HepG2 (cell line): ENCODE results near the gene PSMG4. TPM values are rescaled to one million over a fixed set of nuclear protein-coding genes. Genes with fewer than 3 reads are reported as not detected.

ENCODE experiments used
- ATAC-seq: fragments of 200-7000 bp; cut with Tn5 transposase; 3 replicates; pipeline ENCODE4 v1.9.1; 2020; ENCODE audit warnings: mild to moderate bottlenecking, moderate library complexity
- BruUV-seq: library from RNA; stranded (reverse); fragments of 400-500 nt; replicated peaks from 2 replicates; lab custom pipeline; 2021; lab: Mats Ljungman, UMichigan
- CTCF ChIA-PET: fragments of 300-600 bp; formaldehyde crosslinking; extraction: SDS; loops from one replicate; lab custom pipeline; 2021; ENCODE audit warnings: low total read pairs, inconsistent platforms, low intra/inter-chr PET ratio; lab: Yijun Ruan, JAX
- POLR2A ChIA-PET: fragments of 350-600 bp; sonication (Branson Sonifier 250); formaldehyde crosslinking; loops from one replicate; lab custom pipeline; 2020; ENCODE audit warnings: antibody characterized with exemption, inconsistent platforms; lab: Yijun Ruan, JAX
- DNase-seq: peaks from one replicate; pipeline ENCODE4 v3.0.0-alpha.2; 2015; ENCODE audit warnings: low spot score
- FAIRE-seq: peaks from 3 replicates; lab custom pipeline; 2011; peaks lifted over from hg19 to GRCh38; lab: Jason Lieb, UNC
- H2AFZ ChIP-seq: one replicate; pipeline ENCODE4 v1.6.1; 2011; ENCODE audit warnings: low read length, inconsistent platforms
- H3K27ac ChIP-seq: fragments of 300-600 bp; 3 replicates; pipeline ENCODE4 v1.8.0; 2011; ENCODE audit warnings: mixed run types, mild to moderate bottlenecking, mixed read lengths, low read length, inconsistent platforms; ENCODE audit not compliant: insufficient read depth; ENCODE audit errors: extremely low read length
- H3K27me3 ChIP-seq, 2 experiments: fragments of 200-600 bp in 1 of 2; 2 replicates in 1 of 2; 3 replicates in 1 of 2; pipeline versions ENCODE4 v1.6.0 to v1.8.0; 2011; ENCODE audit warnings: low read length in 2 of 2, mild to moderate bottlenecking in 2 of 2, moderate library complexity in 2 of 2, inconsistent platforms in 1 of 2; ENCODE audit not compliant: insufficient read depth in 2 of 2, control insufficient read depth in 1 of 2
- H3K36me3 ChIP-seq, 2 experiments: fragments of 200-600 bp in 1 of 2; replicated peaks in 1 of 2; 2 replicates in 1 of 2; 3 replicates in 1 of 2; pipeline versions ENCODE4 v1.5.1 to v1.8.0; 2011; ENCODE audit warnings: low read length in 2 of 2, inconsistent platforms in 1 of 2; ENCODE audit not compliant: insufficient read depth in 2 of 2, control insufficient read depth in 1 of 2
- H3K4me1 ChIP-seq: 2 replicates; pipeline ENCODE4 v1.5.1; 2012; ENCODE audit warnings: low read length, inconsistent platforms; ENCODE audit not compliant: insufficient read depth
- H3K4me2 ChIP-seq: 2 replicates; pipeline ENCODE4 v1.6.0; 2011; ENCODE audit warnings: low read depth, low read length, inconsistent platforms
- H3K4me3 ChIP-seq, 3 experiments: fragments of 200-600 bp in 1 of 3; sonication (generic), shearing (Covaris generic) in 1 of 3; replicated peaks in 1 of 3; 2 replicates each; pipeline ENCODE4 v1.5.1; 2011 to 2016; ENCODE audit warnings: low read length in 3 of 3, inconsistent platforms in 2 of 3, low read depth in 2 of 3, mild to moderate bottlenecking in 2 of 3, control low read depth in 1 of 3, mixed read lengths in 1 of 3; ENCODE audit not compliant: insufficient read depth in 1 of 3
- H3K79me2 ChIP-seq: one replicate; pipeline ENCODE4 v1.6.1; 2011; ENCODE audit warnings: low read length, inconsistent platforms; ENCODE audit not compliant: insufficient read depth
- H3K9ac ChIP-seq: 2 replicates; pipeline ENCODE4 v1.6.0; 2011; ENCODE audit warnings: mild to moderate bottlenecking, low read depth, low read length, inconsistent platforms; ENCODE audit not compliant: insufficient read depth
- H3K9me3 ChIP-seq: 2 replicates; pipeline ENCODE4 v1.5.1; 2012; ENCODE audit warnings: mild to moderate bottlenecking, low read length
- H4K20me1 ChIP-seq: 2 replicates; pipeline ENCODE4 v1.6.0; 2011; ENCODE audit warnings: inconsistent platforms, mild to moderate bottlenecking, low read length, moderate library complexity; ENCODE audit not compliant: insufficient read depth
- CBX5 ChIP-seq: sonication (generic); formaldehyde crosslinking; IDR thresholded peaks from 2 replicates; pipeline ENCODE4 v1.4.0; 2020; ENCODE audit warnings: missing genetic modification reagents, borderline replicate concordance
- CTCF ChIP-seq: sonication (generic); formaldehyde crosslinking; IDR thresholded peaks from 2 replicates; pipeline ENCODE4 v1.5.0; 2020; ENCODE audit warnings: mild to moderate bottlenecking, missing genetic modification reagents, moderate library complexity
- DMAP1 ChIP-seq: IDR thresholded peaks from 2 replicates; pipeline ENCODE4 v1.6.1; 2016
- HMGXB3 ChIP-seq: sonication (generic); formaldehyde crosslinking; IDR thresholded peaks from 2 replicates; pipeline ENCODE4 v1.4.0; 2020; ENCODE audit warnings: missing genetic modification reagents, borderline replicate concordance
- PAF1 ChIP-seq: IDR thresholded peaks from 2 replicates; pipeline ENCODE4 v1.6.1; 2016; ENCODE audit warnings: missing genetic modification reagents, missing compliant biosample characterization
- RCOR2 ChIP-seq: IDR thresholded peaks from 2 replicates; pipeline ENCODE4 v1.6.1; 2016; ENCODE audit warnings: missing biosample characterization, missing genetic modification reagents
- SIN3A ChIP-seq: IDR thresholded peaks from 2 replicates; pipeline ENCODE4 v1.6.1; 2011; ENCODE audit warnings: low read depth, mild to moderate bottlenecking, control low read depth, low read length, borderline replicate concordance
- ZNF501 ChIP-seq: sonication (generic); formaldehyde crosslinking; IDR thresholded peaks from 2 replicates; pipeline ENCODE4 v1.5.1; 2020; ENCODE audit warnings: mild to moderate bottlenecking, moderate library complexity, missing genetic modification reagents
- ZNF724P ChIP-seq: sonication (generic); formaldehyde crosslinking; IDR thresholded peaks from 2 replicates; pipeline ENCODE4 v1.8.0; 2022; ENCODE audit warnings: missing genetic modification reagents, borderline replicate concordance
- WGBS: methylation state at CpG from one replicate; pipeline ENCODE4 v1.1.6; 2017; ENCODE audit warnings: low lambda C conversion rate; 5-methylcytosine and 5-hydroxymethylcytosine counted together
- in situ Hi-C: cut with HindIII; loops from 2 replicates; pipeline ENCODE4 v1.10.0; 2017; ENCODE audit warnings: low pct_unique_long_range_greater_than_20kb; ENCODE audit not compliant: extremely low pct_ligation_motif_present
- intact Hi-C: fragments of 100-400 bp; cut with micrococcal nuclease; formaldehyde crosslinking; loops from one replicate; pipeline ENCODE4 v1.10.0; 2022; ENCODE audit not compliant: unreplicated experiment
- polyA plus RNA-seq, 8 experiments: library from polyadenylated mRNA; depleted of rRNA in 3 of 8; stranded (reverse) in 7 of 8; unstranded in 1 of 8; fragments of >200 nt; fragmentation: Illumina TruSeq in 4 of 8; extraction: Trizol in 4 of 8; gene quantifications; 2 replicates each; pipeline versions ENCODE4 v1.2.1 to v1.2.3, GENCODE V29; 2011 to 2016; ENCODE audit warnings: low read depth in 4 of 8, missing spikeins in 1 of 8, mixed read lengths in 1 of 8; ENCODE audit not compliant: insufficient read depth in 1 of 8
- total RNA-seq, 5 experiments: library from RNA; depleted of rRNA; stranded (reverse); fragments of >200 nt; fragmentation: Illumina TruSeq; extraction: Trizol; gene quantifications; 2 replicates each; pipeline ENCODE4 v1.2.3, GENCODE V29; 2016; ENCODE audit warnings: low read depth in 1 of 5

The PSMG4 gene
- total and polyA plus RNA-seq, 2 of the 13 experiments (the other 11 are each of a cell fraction or from before 2014, with no cell fraction given), result 28.5 to 32.8 TPM

GRCh38 chr6:3244003-3244831 is 14.5 kb upstream of the PSMG4 start:
- ChIA-PET POLR2A (interaction anchor here (0.7 to 1.2 kb wide), 3 partner anchors 13 to 177 kb away, joined by 3 to 4 read pairs (median 4); no protein-coding TSS in a partner anchor), CTCF (no interaction called here)
- no peak for ATAC-seq
- no TSS peak for BruUV-seq
- Histone ChIP-seq H3K9me3 (no peaks in the 10 kb centered on the region), H3K36me3 (no peaks in the 10 kb centered on the region), H3K4me2 (no peak overlapping the region), H3K4me1 (peaks cover 42% of the 10 kb centered on the region), H4K20me1 (no peaks in the 10 kb centered on the region), H3K79me2 (no peaks in the 10 kb centered on the region), H2AFZ (no peak overlapping the region), H3K27me3 (peaks cover 9 to 45% of the 10 kb centered on the region in 2 experiments; a peak in 4 of 5 replicates), H3K4me3 (no peak overlapping the region), H3K9ac (no peak overlapping the region), H3K27ac (no peak overlapping the region)
- in situ Hi-C loops (no loop called here), intact Hi-C loops (no loop called here)
- no peak for DNase-seq
- no peak for FAIRE-seq
- 64% methylated on average over 8 of the region's 8 CpGs for WGBS
- TF ChIP-seq ZNF501 (CRISPR knock-in tag), result no peak
- no peak for TF ChIP-seq HMGXB3 (CRISPR knock-in tag)
- TF ChIP-seq RCOR2 (CRISPR knock-in tag), result no peak
- TF ChIP-seq DMAP1, result no peak
- TF ChIP-seq PAF1 (CRISPR knock-in tag), result no peak
- no peak for TF ChIP-seq ZNF724P
- no peak for TF ChIP-seq CTCF
- no peak for TF ChIP-seq CBX5
- no peak for TF ChIP-seq SIN3A
